Hepatocyte (in vitro differentiated cells): ENCODE measurements around the gene ZNHIT2.

ENCODE experiments used
- EZH2 ChIP-seq: fragments of 200-600 bp; sonication (generic); IDR thresholded peaks from 2 replicates; pipeline ENCODE4 v1.6.1; 2016; ENCODE audit warnings: antibody characterized with exemption, mild to moderate bottlenecking, borderline replicate concordance
- EZH2phosphoT487 ChIP-seq: fragments of 200-600 bp; sonication (generic); IDR thresholded peaks from one replicate; pipeline ENCODE4 v1.6.1; 2018; ENCODE audit warnings: antibody characterized with exemption, mild to moderate bottlenecking, low read depth, moderate library complexity; ENCODE audit not compliant: unreplicated experiment, severe bottlenecking
- TF ChIP-seq, protein P1 (sequence below): fragments of 200-600 bp; sonication (generic); IDR thresholded peaks from 2 replicates; pipeline ENCODE4 v1.5.1; 2016; ENCODE audit warnings: antibody characterized with exemption, mild to moderate bottlenecking; ENCODE audit not compliant: poor library complexity

DNA sequence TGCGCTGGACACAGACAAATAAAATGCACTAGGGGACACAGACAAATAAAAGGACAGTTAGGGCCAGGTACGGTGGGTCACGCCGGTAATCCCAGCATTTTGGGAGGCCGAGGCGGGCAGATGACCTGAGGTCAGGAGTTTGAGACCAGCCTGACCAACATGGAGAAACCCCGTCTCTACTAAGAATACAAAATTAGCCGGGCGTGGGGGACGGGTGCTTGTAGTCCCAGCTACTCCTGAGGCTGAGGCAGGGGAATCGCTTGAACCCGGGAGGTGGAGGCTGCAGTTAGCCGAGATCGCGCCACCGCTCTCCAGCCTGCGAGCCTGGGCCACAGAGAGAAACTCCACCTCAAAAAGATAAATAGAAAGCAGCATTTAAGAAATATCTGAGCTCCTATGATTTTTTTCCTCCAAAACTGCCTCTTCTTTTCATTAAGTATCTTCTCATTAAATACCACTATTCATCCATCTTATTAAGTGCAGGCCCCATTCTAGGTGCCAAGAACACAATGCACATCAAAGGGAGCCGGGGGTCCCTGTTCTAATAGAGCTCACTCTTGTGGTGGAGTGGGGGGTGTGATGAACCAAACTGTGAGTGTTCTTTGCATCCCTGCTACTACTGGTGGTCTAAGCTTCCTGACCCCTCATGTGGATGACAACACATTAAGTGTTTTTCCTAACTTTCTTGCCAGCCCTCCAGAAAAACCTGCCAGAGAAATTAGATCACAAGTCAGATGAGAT lies 766 bp upstream of the ZNHIT2 start:
- TF ChIP-seq, protein P1, sequence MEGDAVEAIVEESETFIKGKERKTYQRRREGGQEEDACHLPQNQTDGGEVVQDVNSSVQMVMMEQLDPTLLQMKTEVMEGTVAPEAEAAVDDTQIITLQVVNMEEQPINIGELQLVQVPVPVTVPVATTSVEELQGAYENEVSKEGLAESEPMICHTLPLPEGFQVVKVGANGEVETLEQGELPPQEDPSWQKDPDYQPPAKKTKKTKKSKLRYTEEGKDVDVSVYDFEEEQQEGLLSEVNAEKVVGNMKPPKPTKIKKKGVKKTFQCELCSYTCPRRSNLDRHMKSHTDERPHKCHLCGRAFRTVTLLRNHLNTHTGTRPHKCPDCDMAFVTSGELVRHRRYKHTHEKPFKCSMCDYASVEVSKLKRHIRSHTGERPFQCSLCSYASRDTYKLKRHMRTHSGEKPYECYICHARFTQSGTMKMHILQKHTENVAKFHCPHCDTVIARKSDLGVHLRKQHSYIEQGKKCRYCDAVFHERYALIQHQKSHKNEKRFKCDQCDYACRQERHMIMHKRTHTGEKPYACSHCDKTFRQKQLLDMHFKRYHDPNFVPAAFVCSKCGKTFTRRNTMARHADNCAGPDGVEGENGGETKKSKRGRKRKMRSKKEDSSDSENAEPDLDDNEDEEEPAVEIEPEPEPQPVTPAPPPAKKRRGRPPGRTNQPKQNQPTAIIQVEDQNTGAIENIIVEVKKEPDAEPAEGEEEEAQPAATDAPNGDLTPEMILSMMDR = no peak
- no peak for TF ChIP-seq EZH2
- TF ChIP-seq EZH2phosphoT487 = no peak
